H1 (cell line): ENCODE results near the gene IL18R1. TPM values are rescaled to one million over a fixed set of nuclear protein-coding genes. Genes with fewer than 3 reads are reported as not detected.

ENCODE experiments used
- CTCF ChIA-PET: fragments of 300-600 bp; sonication (Branson Sonifier 250); formaldehyde crosslinking; loops from one replicate; lab custom pipeline; 2021; ENCODE audit not compliant: partially characterized antibody; lab: Charles Lee
- POLR2A ChIA-PET: fragments of 300-600 bp; sonication (Branson Sonifier 250); formaldehyde crosslinking; loops from one replicate; lab custom pipeline; 2021; ENCODE audit warnings: inconsistent platforms; ENCODE audit not compliant: partially characterized antibody; lab: Charles Lee
- DNase-seq, 2 experiments: peaks; one replicate each; pipeline versions ENCODE4 v3.0.0 to v3.0.0-alpha.2; 2010 to 2022; ENCODE audit warnings: low spot score in 2 of 2, low read depth in 1 of 2, mixed read lengths in 1 of 2
- FAIRE-seq: peaks from 2 replicates; lab custom pipeline; 2011; peaks lifted over from hg19 to GRCh38; lab: Jason Lieb, UNC
- H2AFZ ChIP-seq: 2 replicates; pipeline ENCODE4 v1.8.1; 2012; ENCODE audit warnings: low read length, inconsistent platforms
- H2AK5ac ChIP-seq: 2 replicates; pipeline ENCODE4 v1.6.1; 2013; ENCODE audit warnings: low read depth, low read length
- H2BK120ac ChIP-seq: replicated peaks from 2 replicates; pipeline ENCODE3; 2013; ENCODE audit warnings: low read depth, low read length, inconsistent platforms
- H2BK12ac ChIP-seq: 2 replicates; pipeline ENCODE4 v1.6.1; 2013; ENCODE audit warnings: low read depth, low read length
- H2BK15ac ChIP-seq: 2 replicates; pipeline ENCODE4 v1.6.1; 2013; ENCODE audit warnings: low read length
- H2BK20ac ChIP-seq: 2 replicates; pipeline ENCODE4 v1.6.1; 2013; ENCODE audit warnings: low read length
- H2BK5ac ChIP-seq: 2 replicates; pipeline ENCODE4 v1.6.1; 2013; ENCODE audit warnings: low read depth, low read length
- H3K14ac ChIP-seq: 2 replicates; pipeline ENCODE4 v1.6.1; 2013; ENCODE audit warnings: inconsistent platforms; ENCODE audit not compliant: insufficient read length
- H3K18ac ChIP-seq: 2 replicates; pipeline ENCODE4 v1.6.1; 2013; ENCODE audit warnings: low read length; ENCODE audit errors: extremely low read depth
- H3K23ac ChIP-seq: 2 replicates; pipeline ENCODE4 v1.6.1; 2013; ENCODE audit warnings: inconsistent platforms; ENCODE audit not compliant: insufficient read length
- H3K23me2 ChIP-seq: 2 replicates; pipeline ENCODE4 v1.6.1; 2013; ENCODE audit warnings: low read depth, low read length
- H3K27ac ChIP-seq: 2 replicates; pipeline ENCODE4 v1.6.1; 2011; ENCODE audit warnings: low read depth, low read length, inconsistent platforms
- H3K27me3 ChIP-seq, 4 experiments: replicated peaks in 1 of 4; 1 replicate in 1 of 4; 2 replicates in 3 of 4; pipeline versions ENCODE4 v1.6.1 to v1.8.1; 2011 to 2013; ENCODE audit warnings: low read length in 3 of 4, mild to moderate bottlenecking in 3 of 4, inconsistent platforms in 2 of 4, mixed read lengths in 2 of 4, moderate library complexity in 1 of 4; ENCODE audit not compliant: control insufficient read depth in 3 of 4, insufficient read depth in 3 of 4; ENCODE audit errors: extremely low read depth in 1 of 4
- H3K36me3 ChIP-seq, 4 experiments: 2 replicates each; pipeline versions ENCODE4 v1.6.1 to v1.8.1; 2011 to 2013; ENCODE audit warnings: mild to moderate bottlenecking in 4 of 4, low read length in 3 of 4, moderate library complexity in 2 of 4, control low read depth in 1 of 4, inconsistent platforms in 1 of 4; ENCODE audit not compliant: insufficient read depth in 4 of 4, control insufficient read depth in 2 of 4
- H3K4ac ChIP-seq: replicated peaks from 2 replicates; pipeline ENCODE3; 2013; ENCODE audit warnings: low read length, low read depth, mixed read lengths, inconsistent platforms; ENCODE audit not compliant: insufficient read length
- H3K4me1 ChIP-seq, 4 experiments: replicated peaks in 1 of 4; 1 replicate in 1 of 4; 2 replicates in 3 of 4; pipeline versions ENCODE4 v1.6.1 to v1.8.1; 2011 to 2013; ENCODE audit warnings: low read length in 3 of 4, inconsistent platforms in 2 of 4, mixed read lengths in 1 of 4; ENCODE audit not compliant: insufficient read depth in 4 of 4, control insufficient read depth in 3 of 4
- H3K4me2 ChIP-seq, 2 experiments: 2 replicates each; pipeline versions ENCODE4 v1.6.1 to v1.8.1; 2011 to 2013; ENCODE audit warnings: low read depth in 2 of 2, low read length in 2 of 2, control low read depth in 1 of 2, inconsistent platforms in 1 of 2, mild to moderate bottlenecking in 1 of 2; ENCODE audit not compliant: insufficient read depth in 1 of 2
- H3K4me3 ChIP-seq, 4 experiments: fragments of 200-600, 300-600 bp in 1 of 4; sonication (generic), shearing (Covaris generic), sonication (Bioruptor Twin) in 1 of 4; 2 replicates each; pipeline versions ENCODE4 v1.5.1 to v1.8.1; 2011 to 2016; ENCODE audit warnings: low read length in 4 of 4, low read depth in 3 of 4, control low read depth in 2 of 4, inconsistent platforms in 2 of 4, mild to moderate bottlenecking in 2 of 4, mixed read lengths in 1 of 4, moderate library complexity in 1 of 4; ENCODE audit not compliant: insufficient read depth in 2 of 4; ENCODE audit errors: extremely low read depth in 1 of 4
- H3K56ac ChIP-seq: replicated peaks from 2 replicates; pipeline ENCODE3; 2013; ENCODE audit warnings: low read depth, mild to moderate bottlenecking, mixed read lengths, low read length, inconsistent platforms; ENCODE audit not compliant: insufficient read length
- H3K79me1 ChIP-seq: 2 replicates; pipeline ENCODE4 v1.6.1; 2013; ENCODE audit warnings: low read depth, low read length, control low read depth
- H3K79me2 ChIP-seq, 2 experiments: 2 replicates each; pipeline versions ENCODE4 v1.6.1 to v1.8.1; 2012 to 2013; ENCODE audit warnings: low read length in 2 of 2, mild to moderate bottlenecking in 2 of 2, inconsistent platforms in 1 of 2; ENCODE audit not compliant: insufficient read depth in 2 of 2, control insufficient read depth in 1 of 2
- H3K9ac ChIP-seq, 4 experiments: replicated peaks in 1 of 4; 1 replicate in 1 of 4; 2 replicates in 3 of 4; pipeline versions ENCODE4 v1.6.1 to v1.8.1; 2011 to 2013; ENCODE audit warnings: low read depth in 3 of 4, low read length in 3 of 4, control low read depth in 2 of 4, mild to moderate bottlenecking in 2 of 4, moderate library complexity in 2 of 4, inconsistent platforms in 1 of 4; ENCODE audit errors: extremely low read depth in 1 of 4
- H3K9me3 ChIP-seq, 2 experiments: 2 replicates each; pipeline versions ENCODE4 v1.6.1 to v1.8.1; 2012 to 2013; ENCODE audit warnings: mild to moderate bottlenecking in 2 of 2, moderate library complexity in 2 of 2, control low read depth in 1 of 2, inconsistent platforms in 1 of 2, low read depth in 1 of 2, low read length in 1 of 2, mixed read lengths in 1 of 2; ENCODE audit not compliant: insufficient read depth in 2 of 2
- H4K20me1 ChIP-seq, 2 experiments: replicated peaks in 1 of 2; 2 replicates each; pipeline versions ENCODE3 to v1.8.1; 2011 to 2013; ENCODE audit warnings: inconsistent platforms in 2 of 2, low read length in 2 of 2, mild to moderate bottlenecking in 1 of 2; ENCODE audit not compliant: insufficient read depth in 2 of 2, control insufficient read depth in 1 of 2
- H4K5ac ChIP-seq: 2 replicates; pipeline ENCODE4 v1.6.1; 2013; ENCODE audit warnings: low read length, low read depth, mixed read lengths, inconsistent platforms; ENCODE audit not compliant: insufficient read length
- H4K8ac ChIP-seq: 2 replicates; pipeline ENCODE4 v1.8.0; 2013; ENCODE audit warnings: mild to moderate bottlenecking, moderate library complexity, low read length, inconsistent platforms; ENCODE audit not compliant: insufficient read depth; ENCODE audit errors: extremely low read depth
- H4K91ac ChIP-seq: replicated peaks from 2 replicates; pipeline ENCODE3; 2013; ENCODE audit warnings: low read length, mixed read lengths, inconsistent platforms; ENCODE audit not compliant: insufficient read length
- JUND ChIP-seq: IDR thresholded peaks from 2 replicates; pipeline ENCODE4 v1.6.1; 2011; ENCODE audit warnings: mild to moderate bottlenecking, improper control_type of control experiment, low read length
- WGBS, 2 experiments: shearing (Covaris generic) in 1 of 2; methylation state at CpG; one replicate each; pipeline versions ENCODE4 v1.1.6 to v1.1.7; 2013 to 2015; ENCODE audit warnings: low lambda C conversion rate in 2 of 2, mixed read lengths in 2 of 2, inconsistent platforms in 1 of 2, low coverage in 1 of 2, missing lambda C conversion rate in 1 of 2; ENCODE audit not compliant: insufficient replicate concordance in 2 of 2, insufficient coverage in 1 of 2, insufficient read length in 1 of 2; ENCODE audit errors: extremely low coverage in 1 of 2, missing lambda C conversion rate in 1 of 2; 5-methylcytosine and 5-hydroxymethylcytosine counted together
- polyA plus RNA-seq, 7 experiments: library from polyadenylated mRNA; depleted of rRNA in 3 of 7; stranded (reverse) in 5 of 7; unstranded in 2 of 7; fragments of >200 nt in 5 of 7; fragments of 200-250 nt in 2 of 7; gene quantifications; 1 replicate in 5 of 7; 2 replicates in 1 of 7; 4 replicates in 1 of 7; pipeline versions ENCODE4 v1.2.1 to v1.2.3, GENCODE V29; 2011 to 2013; ENCODE audit warnings: missing spikeins in 2 of 7, mixed read lengths in 2 of 7
- total RNA-seq: library from RNA; stranded (reverse); fragmentation: NEBNext Ultra II Directional; extraction: Animal tissue kit (Norgen Biotek cat#: 25700); gene quantifications from 2 replicates; pipeline ENCODE4 v1.2.1, GENCODE V29; 2021

The IL18R1 gene
- total and polyA plus RNA-seq, 2 of the 8 experiments (the other 6 are each of a cell fraction or from before 2014, with no cell fraction given): 0.54 TPM; not detected in 1

DNA sequence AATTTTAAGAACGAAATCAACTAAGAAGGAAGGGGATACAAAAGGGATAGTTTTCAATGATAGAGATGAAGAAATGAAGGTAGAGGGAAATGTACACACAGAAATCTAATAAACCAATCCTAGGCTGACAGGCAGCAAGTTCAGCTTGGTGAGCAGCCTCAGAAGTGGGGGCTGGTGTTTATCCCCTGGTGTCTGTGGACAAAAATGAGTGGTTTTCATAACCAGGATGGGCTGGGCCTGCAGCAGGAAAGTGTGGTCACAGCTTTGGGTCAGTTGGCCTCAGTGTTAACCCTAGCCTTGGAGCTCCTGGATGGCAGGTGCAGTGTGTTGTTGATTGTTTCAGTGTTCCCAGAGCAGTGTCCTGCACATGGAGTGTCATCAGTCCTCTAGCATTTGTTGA is 14.3 kb downstream of the IL18R1 start:
- Histone ChIP-seq H3K56ac (no peak overlapping the region), H4K91ac (no peak overlapping the region), H3K27me3 (no peaks in the 10 kb centered on the region), H3K23ac (no peak overlapping the region), H3K79me2 (no peaks in the 10 kb centered on the region), H3K4me3 (no peak overlapping the region), H2AK5ac (peak overlapping the region; percentile 65; the same call in 1 of the 2 replicates), H4K8ac (no peak overlapping the region), H3K14ac (no peak overlapping the region), H2BK20ac (no peak overlapping the region), H2BK15ac (no peak overlapping the region), H3K4me1 (no peaks in the 10 kb centered on the region), H3K9me3 (peaks cover 26 to 31% of the 10 kb centered on the region in 2 experiments), H4K5ac (no peak overlapping the region), H2BK5ac (no peak overlapping the region), H3K18ac (no peak overlapping the region), H3K9ac (no peak overlapping the region), H3K23me2 (no peaks in the 10 kb centered on the region), H3K4me2 (no peak overlapping the region), H2BK120ac (no peak overlapping the region), H4K20me1 (no peaks in the 10 kb centered on the region), H3K4ac (no peak overlapping the region), H2BK12ac (no peak overlapping the region), H3K36me3 (no peaks in the 10 kb centered on the region), H3K79me1 (no peaks in the 10 kb centered on the region), H3K27ac (no peak overlapping the region), H2AFZ (no peak overlapping the region)
- 90% methylated on average over 1 of the region's 1 CpG; no CpG with 5 or more reads in 1 of the 2 experiments for WGBS, 2 experiments
- FAIRE-seq (no peak), DNase-seq (no peak)
- POLR2A ChIA-PET: no interaction called here
- CTCF ChIA-PET: no interaction called here
- no peak for TF ChIP-seq JUND
